Skeletal muscle tissue (tissue), 4 donors: ENCODE data around the gene CRB1. TPM values are rescaled to one million over a fixed set of nuclear protein-coding genes. Genes with fewer than 3 reads are reported as not detected.

ENCODE experiments used
- H3K27ac ChIP-seq: one replicate; pipeline ENCODE4 v1.7.0; 2013; ENCODE audit warnings: mild to moderate bottlenecking, low read depth, low read length, inconsistent platforms
- H3K27me3 ChIP-seq, 3 donors: one replicate each; pipeline ENCODE4 v1.7.0; 2013; ENCODE audit warnings: low read length in 3 of 3; ENCODE audit not compliant: control insufficient read depth in 3 of 3, insufficient read depth in 3 of 3
- H3K36me3 ChIP-seq, 3 donors: one replicate each; pipeline ENCODE4 v1.7.0; 2013; ENCODE audit warnings: low read length in 3 of 3; ENCODE audit not compliant: control insufficient read depth in 3 of 3, insufficient read depth in 3 of 3
- H3K4me1 ChIP-seq, 3 donors: one replicate each; pipeline ENCODE4 v1.7.0; 2013; ENCODE audit warnings: low read length in 3 of 3, mild to moderate bottlenecking in 3 of 3; ENCODE audit not compliant: control insufficient read depth in 3 of 3, insufficient read depth in 3 of 3
- H3K4me3 ChIP-seq, 3 donors: one replicate each; pipeline ENCODE4 v1.7.0; 2013; ENCODE audit warnings: low read length in 3 of 3
- H3K9ac ChIP-seq, 3 donors: one replicate each; pipeline ENCODE4 v1.7.0; 2013; ENCODE audit warnings: low read length in 3 of 3, mild to moderate bottlenecking in 3 of 3, moderate library complexity in 2 of 3, low read depth in 1 of 3
- H3K9me3 ChIP-seq, 3 donors: one replicate each; pipeline ENCODE4 v1.7.0; 2013; ENCODE audit warnings: low read length in 3 of 3; ENCODE audit not compliant: control insufficient read depth in 3 of 3
- total RNA-seq: library from RNA; depleted of rRNA; stranded (reverse); fragments of >200 nt; gene quantifications from one replicate; pipeline ENCODE4 v1.2.3, GENCODE V29; 2014
- donor health status: Osteomylitis.

Gene CRB1
- total RNA-seq = 1.0 TPM

GRCh38 chr1:197268012-197268411 lies at the start of gene CRB1:
TSS of gene CRB1 (plus strand) at chr1:197268252. CDS start at chr1:197268413, 161 bp downstream.
- Histone ChIP-seq H3K4me1 (no peaks in the 10 kb centered on the region), H3K9me3 (no peaks in the 10 kb centered on the region), H3K9ac (no peak within 1 kb of the TSS), H3K27me3 (no peaks in the 10 kb centered on the region), H3K27ac (no peak within 1 kb of the TSS), H3K36me3 (no peaks in the 10 kb centered on the region), H3K4me3 (no peak within 1 kb of the TSS)

DNA sequence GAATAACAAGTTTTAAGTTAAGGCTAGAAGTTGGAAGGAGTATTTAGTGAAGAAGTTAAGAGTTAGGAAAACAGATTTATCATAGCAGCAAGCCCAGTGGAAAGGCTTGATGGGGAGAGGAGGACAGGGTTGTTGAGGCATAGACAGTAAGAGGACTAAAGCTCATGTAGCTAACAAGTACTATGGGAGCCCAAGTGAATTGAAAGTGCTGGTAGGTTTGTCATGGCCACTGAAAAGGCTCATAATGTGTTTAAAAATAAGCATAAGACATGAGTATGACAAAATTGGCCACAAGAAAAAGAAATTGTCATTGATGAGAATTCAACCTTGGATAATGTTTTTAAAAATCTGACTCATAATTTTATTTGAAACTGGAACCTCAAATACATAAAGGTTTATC lies 49.2 kb upstream of the CRB1 start:
- Histone ChIP-seq H3K9me3 (no peaks in the 10 kb centered on the region), H3K4me1 (no peaks in the 10 kb centered on the region), H3K4me3 (no peak overlapping the region), H3K27me3 (no peaks in the 10 kb centered on the region), H3K27ac (no peak overlapping the region), H3K36me3 (no peaks in the 10 kb centered on the region), H3K9ac (no peak overlapping the region)

DNA sequence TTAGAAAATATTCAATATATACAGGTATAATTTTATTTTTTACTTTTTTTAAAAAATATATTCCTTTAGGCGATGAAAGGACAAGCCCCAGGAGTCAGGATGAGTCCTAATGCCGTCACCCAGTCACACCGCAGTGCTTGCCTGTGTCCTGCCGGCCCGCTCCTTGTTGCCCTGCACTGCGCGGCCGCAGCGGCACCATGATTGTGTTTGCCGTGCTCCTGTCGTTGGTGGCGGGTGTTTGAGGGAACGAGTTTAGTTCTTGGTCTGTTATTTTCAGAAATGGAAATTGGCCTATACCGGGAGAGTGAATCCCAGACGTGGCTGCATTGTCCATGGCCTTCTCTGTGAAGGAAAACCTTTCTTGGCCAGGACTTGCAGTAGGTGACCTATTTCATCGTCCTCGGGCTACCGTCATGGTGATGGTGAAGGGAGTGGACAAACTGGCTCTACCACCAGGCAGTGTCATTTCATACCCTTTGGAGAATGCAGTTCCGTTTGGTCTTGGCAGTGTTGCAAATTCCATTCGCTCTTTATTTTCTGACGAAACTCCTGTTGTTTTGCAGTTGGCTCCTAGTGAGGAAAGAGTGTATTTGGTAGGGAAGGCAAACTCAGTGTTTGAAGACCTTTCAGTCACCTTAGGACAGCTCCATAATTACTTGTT lies 45.9 kb upstream of the CRB1 start:
- Histone ChIP-seq H3K27ac (no peak overlapping the region), H3K4me3 (no peak overlapping the region), H3K4me1 (no peaks in the 10 kb centered on the region), H3K9me3 (no peaks in the 10 kb centered on the region), H3K36me3 (no peaks in the 10 kb centered on the region), H3K9ac (no peak overlapping the region), H3K27me3 (no peaks in the 10 kb centered on the region)

- Histone ChIP-seq H3K27ac (no peak overlapping the region), H3K9me3 (no peaks in the 10 kb centered on the region), H3K4me1 (no peaks in the 10 kb centered on the region), H3K27me3 (no peaks in the 10 kb centered on the region), H3K9ac (no peak overlapping the region), H3K36me3 (no peaks in the 10 kb centered on the region), H3K4me3 (no peak overlapping the region)
Observed at GRCh38 chr1:197222780-197223179, 45.3 kb upstream of the CRB1 start.

GRCh38 chr1:197224160-197224559 lies 43.9 kb upstream of the CRB1 start:
- H3K36me3 ChIP-seq = no peaks in the 10 kb centered on the region
- H3K4me1 ChIP-seq = no peaks in the 10 kb centered on the region
- H3K27ac ChIP-seq = no peak overlapping the region
- H3K9me3 ChIP-seq = no peaks in the 10 kb centered on the region
- no peak overlapping the region for H3K4me3 ChIP-seq
- no peaks in the 10 kb centered on the region for H3K27me3 ChIP-seq
- H3K9ac ChIP-seq = no peak overlapping the region

DNA sequence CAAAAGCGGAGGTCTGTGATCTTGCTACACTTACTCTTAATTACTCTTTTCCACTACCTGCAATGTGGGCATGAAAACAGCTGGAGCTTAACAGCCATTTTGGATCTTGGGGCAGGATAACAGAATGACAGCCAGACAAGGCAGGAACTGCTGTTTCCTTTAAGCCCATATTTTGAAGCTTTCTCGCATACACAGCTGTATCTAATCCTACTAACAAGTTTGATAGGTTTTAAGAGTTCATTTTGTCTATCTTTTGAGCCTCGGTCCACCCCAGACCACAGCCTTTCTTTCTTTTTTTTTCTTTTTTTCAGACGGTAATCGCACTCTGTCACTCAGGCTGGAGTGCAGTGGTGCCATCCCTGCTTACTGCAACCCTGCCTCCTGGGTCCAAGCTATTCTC lies 42.4 kb upstream of the CRB1 start:
- H3K9ac ChIP-seq = no peak overlapping the region
- H3K36me3 ChIP-seq = no peaks in the 10 kb centered on the region
- no peaks in the 10 kb centered on the region for H3K27me3 ChIP-seq
- no peak overlapping the region for H3K4me3 ChIP-seq
- H3K27ac ChIP-seq = no peak overlapping the region
- H3K9me3 ChIP-seq = no peaks in the 10 kb centered on the region
- H3K4me1 ChIP-seq = no peaks in the 10 kb centered on the region

DNA sequence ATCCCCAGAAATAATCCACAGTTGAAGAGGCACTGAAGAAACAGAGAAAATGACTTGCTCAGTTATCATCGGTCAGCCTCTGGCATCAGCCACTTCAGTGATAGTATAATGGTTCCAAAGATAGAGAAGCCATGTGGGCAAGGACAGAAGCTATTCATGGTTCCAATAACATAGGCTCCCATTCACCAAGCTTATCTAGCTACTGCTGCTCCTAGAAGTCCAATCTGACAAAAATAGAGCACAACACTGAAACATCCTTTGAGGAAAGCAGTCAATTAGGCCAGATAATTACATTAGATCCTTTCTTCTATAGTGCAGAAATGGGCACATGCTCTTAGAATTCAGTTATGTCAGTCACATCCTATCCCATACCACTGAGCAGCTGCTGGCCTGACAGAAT lies 33.5 kb upstream of the CRB1 start:
- H3K4me3 ChIP-seq = no peak overlapping the region
- no peak overlapping the region for H3K9ac ChIP-seq
- H3K4me1 ChIP-seq = no peaks in the 10 kb centered on the region
- no peaks in the 10 kb centered on the region for H3K36me3 ChIP-seq
- no peaks in the 10 kb centered on the region for H3K9me3 ChIP-seq
- no peaks in the 10 kb centered on the region for H3K27me3 ChIP-seq
- no peak overlapping the region for H3K27ac ChIP-seq

GRCh38 chr1:197235355-197235754 lies 32.7 kb upstream of the CRB1 start:
- Histone ChIP-seq H3K4me3 (no peak overlapping the region), H3K4me1 (no peaks in the 10 kb centered on the region), H3K36me3 (no peaks in the 10 kb centered on the region), H3K9me3 (no peaks in the 10 kb centered on the region), H3K9ac (no peak overlapping the region), H3K27ac (no peak overlapping the region), H3K27me3 (no peaks in the 10 kb centered on the region)

DNA sequence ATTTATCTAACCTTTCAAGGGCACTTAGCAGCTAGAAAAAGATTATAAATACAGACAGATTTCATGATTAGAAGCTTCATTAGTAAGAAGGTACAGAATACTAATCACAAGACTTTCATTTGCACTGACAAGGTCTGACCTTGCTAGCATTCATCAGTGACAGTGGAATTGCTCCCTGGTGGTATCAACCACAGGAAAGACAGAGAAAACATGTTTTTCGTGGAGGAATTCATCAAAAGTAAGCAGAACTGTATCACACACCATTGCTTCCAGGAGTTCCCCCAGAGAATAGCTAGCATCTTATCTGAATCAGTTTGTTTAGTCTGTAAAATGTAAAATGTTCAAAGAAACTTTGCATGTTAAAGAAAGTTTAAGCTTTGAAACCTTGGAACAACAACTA lies 20.6 kb upstream of the CRB1 start:
- Histone ChIP-seq H3K9ac (no peak overlapping the region), H3K9me3 (no peaks in the 10 kb centered on the region), H3K27ac (no peak overlapping the region), H3K36me3 (no peaks in the 10 kb centered on the region), H3K27me3 (no peaks in the 10 kb centered on the region), H3K4me3 (no peak overlapping the region), H3K4me1 (no peaks in the 10 kb centered on the region)

- Histone ChIP-seq H3K27ac (no peak overlapping the region), H3K27me3 (no peaks in the 10 kb centered on the region), H3K36me3 (no peaks in the 10 kb centered on the region), H3K4me1 (no peaks in the 10 kb centered on the region), H3K9me3 (no peaks in the 10 kb centered on the region), H3K9ac (no peak overlapping the region), H3K4me3 (no peak overlapping the region)
Observed at GRCh38 chr1:197249324-197249723, 18.7 kb upstream of the CRB1 start.
